Gastrocnemius medialis (tissue), 4 donors: ENCODE results near the gene CCT7. TPM values are rescaled to one million over a fixed set of nuclear protein-coding genes. Genes with fewer than 3 reads are reported as not detected.

ENCODE experiments used
- ATAC-seq, 2 donors: fragments of 150-250 bp; one replicate each; pipeline ENCODE4 v1.9.1; 2016
- DNase-seq, 2 donors: peaks; one replicate each; pipeline ENCODE4 v3.0.0-alpha.2; 2019
- H3K27ac ChIP-seq, 4 donors: fragments of 200-600 bp; sonication (generic); 1 replicate in 1 of 4; 2 replicates in 3 of 4; pipeline ENCODE4 v1.5.1; 2016 to 2018; ENCODE audit warnings: mild to moderate bottlenecking in 2 of 4, moderate library complexity in 1 of 4
- H3K27me3 ChIP-seq, 3 donors: fragments of 200-600 bp; sonication (generic) in 2 of 3; 1 replicate in 1 of 3; 2 replicates in 2 of 3; pipeline versions ENCODE4 v1.5.1 to v1.6.0; 2016 to 2019; ENCODE audit warnings: mild to moderate bottlenecking in 1 of 3, moderate library complexity in 1 of 3
- H3K36me3 ChIP-seq, 2 donors: fragments of 200-600 bp; sonication (generic) in 1 of 2; one replicate each; pipeline ENCODE4 v1.5.1; 2017 to 2018
- H3K4me1 ChIP-seq, 2 donors: fragments of 200-600 bp; sonication (generic) in 1 of 2; one replicate each; pipeline ENCODE4 v1.5.1; 2016 to 2017; ENCODE audit warnings: mild to moderate bottlenecking in 2 of 2
- H3K4me3 ChIP-seq, 4 donors: fragments of 200-600 bp; sonication (generic) in 3 of 4; 1 replicate in 1 of 4; 2 replicates in 3 of 4; pipeline ENCODE4 v1.5.1; 2016 to 2019; ENCODE audit warnings: mild to moderate bottlenecking in 2 of 4
- H3K9me3 ChIP-seq, 3 donors: fragments of 200-600 bp; sonication (generic) in 2 of 3; 1 replicate in 1 of 3; 2 replicates in 2 of 3; pipeline ENCODE4 v1.5.1; 2016 to 2019
- POLR2A ChIP-seq, 2 donors: fragments of 450-650 bp; IDR thresholded peaks; one replicate each; pipeline ENCODE4 v1.6.1; 2017; ENCODE audit warnings: antibody characterized with exemption in 2 of 2, mild to moderate bottlenecking in 2 of 2, moderate library complexity in 2 of 2
- in situ Hi-C, 4 donors: fragments of 200-750 bp; cut with MboI; loops; one replicate each; pipeline versions ENCODE4 v1.15.0 to v1.8.0; 2017; ENCODE audit warnings: low sequenced_read_pairs in 4 of 4
- intact Hi-C: fragments of 100-400 bp; cut with DNase I; formaldehyde crosslinking; loops from one replicate; pipeline ENCODE4 v1.15.1; 2023; ENCODE audit warnings: low total_unique reads
- total RNA-seq, 4 donors: library from RNA; depleted of rRNA; stranded (reverse); fragments of >200 nt; gene quantifications; one replicate each; pipeline versions ENCODE4 v1.1.0 to v1.2.3, GENCODE V29; 2016
- TF ChIP-seq, protein P1 (sequence below), 5 experiments: fragments of 450-650 bp in 3 of 5; fragments of 200-600 bp in 2 of 5; sonication (generic) in 2 of 5; IDR thresholded peaks in 4 of 5; conservative IDR thresholded peaks in 1 of 5; 1 replicate in 4 of 5; 2 replicates in 1 of 5; pipeline ENCODE4 v1.5.1; 2016 to 2019; ENCODE audit warnings: antibody characterized with exemption in 5 of 5, mild to moderate bottlenecking in 3 of 5, moderate library complexity in 3 of 5

The CCT7 gene
- total RNA-seq, 4 donors from 2014 or later, result 215 to 334 (median 284) TPM

GRCh38 chr2:73214120-73215035 lies 19.7 kb upstream of the CCT7 start, which contains the start of gene SMYD5:
Gene SMYD5 (plus strand): TSS chr2:73214245. CDS start chr2:73214267, 22 bp downstream.
- H3K27me3 ChIP-seq, result no peaks in the 10 kb centered on the region
- peaks cover 12 to 23% of the 10 kb centered on the region in 2 donors for H3K4me1 ChIP-seq
- H3K9me3 ChIP-seq, result no peaks in the 10 kb centered on the region
- TF ChIP-seq, protein P1, sequence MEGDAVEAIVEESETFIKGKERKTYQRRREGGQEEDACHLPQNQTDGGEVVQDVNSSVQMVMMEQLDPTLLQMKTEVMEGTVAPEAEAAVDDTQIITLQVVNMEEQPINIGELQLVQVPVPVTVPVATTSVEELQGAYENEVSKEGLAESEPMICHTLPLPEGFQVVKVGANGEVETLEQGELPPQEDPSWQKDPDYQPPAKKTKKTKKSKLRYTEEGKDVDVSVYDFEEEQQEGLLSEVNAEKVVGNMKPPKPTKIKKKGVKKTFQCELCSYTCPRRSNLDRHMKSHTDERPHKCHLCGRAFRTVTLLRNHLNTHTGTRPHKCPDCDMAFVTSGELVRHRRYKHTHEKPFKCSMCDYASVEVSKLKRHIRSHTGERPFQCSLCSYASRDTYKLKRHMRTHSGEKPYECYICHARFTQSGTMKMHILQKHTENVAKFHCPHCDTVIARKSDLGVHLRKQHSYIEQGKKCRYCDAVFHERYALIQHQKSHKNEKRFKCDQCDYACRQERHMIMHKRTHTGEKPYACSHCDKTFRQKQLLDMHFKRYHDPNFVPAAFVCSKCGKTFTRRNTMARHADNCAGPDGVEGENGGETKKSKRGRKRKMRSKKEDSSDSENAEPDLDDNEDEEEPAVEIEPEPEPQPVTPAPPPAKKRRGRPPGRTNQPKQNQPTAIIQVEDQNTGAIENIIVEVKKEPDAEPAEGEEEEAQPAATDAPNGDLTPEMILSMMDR (IDR thresholded peaks at IDR 0.05 in 4 of 5, conservative IDR thresholded peaks at IDR 0.05 in 1 of 5), result no peak
- TF ChIP-seq POLR2A (IDR thresholded peaks at IDR 0.05), result peak; percentile 33 to 34
- ATAC-seq, result peak; percentile 79 to 81
- peak; percentile 59 to 68 for DNase-seq
- no peaks in the 10 kb centered on the region for H3K36me3 ChIP-seq
- H3K27ac ChIP-seq, result peak within 1 kb of the TSS; percentile 58 to 75 (median 70)
- intact Hi-C loops, result loop anchor here (1.0 to 5.0 kb wide), 2 partner anchors 20 to 102 kb away; partner anchors contain the start of genes CCT7 and RAB11FIP5
- in situ Hi-C loops, result no loop called here
- H3K4me3 ChIP-seq, result peak within 1 kb of the TSS; percentile 74 to 96 (median 84)

- peak overlapping the region in 2 of 4 donors; percentile 88 to 96 for H3K4me3 ChIP-seq
- H3K27me3 ChIP-seq, result no peaks in the 10 kb centered on the region
- in situ Hi-C loops, result no loop called here
- ATAC-seq (no peak), DNase-seq (no peak)
- H3K9me3 ChIP-seq, result no peaks in the 10 kb centered on the region
- TF ChIP-seq, protein P1 (IDR thresholded peaks at IDR 0.05 in 4 of 5, conservative IDR thresholded peaks at IDR 0.05 in 1 of 5), result no peak
- TF ChIP-seq POLR2A (IDR thresholded peaks at IDR 0.05), result no peak
- intact Hi-C loops, result no loop called here
- H3K36me3 ChIP-seq, result no peaks in the 10 kb centered on the region
- H3K4me1 ChIP-seq, result peaks cover 12 to 23% of the 10 kb centered on the region in 2 donors
- H3K27ac ChIP-seq, result peak overlapping the region in 1 of 4 donors; percentile 70
Measured at GRCh38 chr2:73215254-73215653, 18.9 kb upstream of the CCT7 start.

DNA sequence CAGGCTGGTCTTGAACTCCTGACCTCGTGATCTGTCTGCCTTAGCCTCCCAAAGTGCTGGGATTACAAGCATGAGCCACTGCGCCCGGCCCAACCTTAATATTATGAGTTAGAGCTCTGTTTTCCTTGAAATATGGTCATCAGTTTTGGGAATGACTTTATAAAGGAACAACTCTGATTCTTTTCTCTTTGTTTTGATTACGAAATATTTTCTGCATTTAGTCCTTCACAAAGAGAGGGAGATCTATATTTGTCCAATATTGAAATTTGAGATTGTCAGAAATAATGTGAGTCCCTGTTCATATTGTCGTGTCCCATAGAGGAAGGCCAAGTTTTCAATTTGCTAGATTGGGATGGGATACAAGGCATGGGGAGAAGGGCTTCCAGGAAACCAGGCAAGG lies 16.9 kb upstream of the CCT7 start:
- ATAC-seq (no peak), DNase-seq (no peak)
- Histone ChIP-seq H3K4me1 (peaks cover 12 to 23% of the 10 kb centered on the region in 2 donors), H3K9me3 (no peaks in the 10 kb centered on the region), H3K27ac (peak overlapping the region in 3 of 4 donors; percentile 35 to 68 (median 61)), H3K36me3 (peaks cover 0 to 12% of the 10 kb centered on the region in 2 donors), H3K27me3 (no peaks in the 10 kb centered on the region), H3K4me3 (no peak overlapping the region)
- in situ Hi-C loops (no loop called here), intact Hi-C loops (no loop called here)
- TF ChIP-seq, protein P1 (IDR thresholded peaks at IDR 0.05 in 4 of 5, conservative IDR thresholded peaks at IDR 0.05 in 1 of 5), result no peak
- TF ChIP-seq POLR2A (IDR thresholded peaks at IDR 0.05), result no peak

DNA sequence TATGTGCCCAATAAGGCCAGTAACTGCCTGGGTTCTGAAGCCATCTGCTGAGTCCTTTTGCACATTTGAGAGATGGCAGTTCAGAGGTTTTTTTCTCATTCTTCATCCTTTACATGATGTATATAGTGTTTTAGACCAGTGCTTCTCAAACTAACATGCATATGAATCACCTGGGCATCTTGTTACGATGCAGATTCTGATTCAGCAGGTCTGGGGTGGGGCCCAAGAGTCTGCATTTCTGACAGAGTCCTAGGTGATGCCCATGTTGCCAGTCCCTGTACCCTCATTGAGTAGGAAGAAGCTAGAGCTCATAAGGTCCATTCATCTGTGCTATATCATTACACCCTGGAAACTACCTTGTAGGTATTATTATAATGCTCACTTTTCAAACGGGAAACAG lies 16.3 kb upstream of the CCT7 start:
- in situ Hi-C loops (no loop called here), intact Hi-C loops (no loop called here)
- Histone ChIP-seq H3K36me3 (peaks cover 0 to 19% of the 10 kb centered on the region in 2 donors), H3K4me3 (no peak overlapping the region), H3K27me3 (no peaks in the 10 kb centered on the region), H3K9me3 (no peaks in the 10 kb centered on the region), H3K4me1 (peaks cover 12 to 23% of the 10 kb centered on the region in 2 donors), H3K27ac (peak overlapping the region; percentile 14 to 68 (median 48))
- ATAC-seq (no peak), DNase-seq (no peak)
- TF ChIP-seq, protein P1 (IDR thresholded peaks at IDR 0.05 in 4 of 5, conservative IDR thresholded peaks at IDR 0.05 in 1 of 5), result no peak
- no peak for TF ChIP-seq POLR2A (IDR thresholded peaks at IDR 0.05)
